Measurements from ENCODE around the gene SLC30A4. TPM values are rescaled to one million over a fixed set of nuclear protein-coding genes. Genes with fewer than 3 reads are reported as not detected.

The SLC30A4 gene
- total RNA-seq, 2 experiments from 2014 or later, result 2.1 to 2.3 TPM

GRCh38 chr15:45497261-45497660 is 25.3 kb downstream of the SLC30A4 start:
- H3K4me3 Mint-ChIP-seq, result no peak overlapping the region
- H3K36me3 Mint-ChIP-seq (ENCODE audit: low read depth), result no peaks in the 10 kb centered on the region
- DNase-seq (no peak), ATAC-seq (no peak)
- CTCF ChIA-PET, result interaction anchor here (0.6 kb wide), 1 partner anchor 108 kb away, joined by 3 read pairs; no protein-coding TSS in a partner anchor
- H3K27ac Mint-ChIP-seq, result no peak overlapping the region
- POLR2A ChIA-PET, result interaction anchor here (0.7 kb wide), 2 partner anchors 40 to 326 kb away, joined by 4 to 5 read pairs; no protein-coding TSS in a partner anchor
- H3K9me3 Mint-ChIP-seq (ENCODE audit: insufficient read depth), result no peaks in the 10 kb centered on the region
- H3K27me3 Mint-ChIP-seq (ENCODE audit: low read depth), result no peaks in the 10 kb centered on the region
- H3K4me1 Mint-ChIP-seq (ENCODE audit: low read depth), result no peaks in the 10 kb centered on the region

GRCh38 chr15:45496658-45497057 is 25.9 kb downstream of the SLC30A4 start:
- no peak overlapping the region for H3K27ac Mint-ChIP-seq

GRCh38 chr15:45495588-45495987 is 27.0 kb downstream of the SLC30A4 start:
- DNase-seq, result no peak
- CTCF ChIA-PET, result interaction anchor here (1.2 to 1.8 kb wide), 2 partner anchors 65 to 116 kb away, joined by 5 read pairs; no protein-coding TSS in a partner anchor
- H3K27me3 Mint-ChIP-seq (ENCODE audit: low read depth), result no peaks in the 10 kb centered on the region
- no peak for ATAC-seq
- no peak overlapping the region for H3K27ac Mint-ChIP-seq
- H3K36me3 Mint-ChIP-seq (ENCODE audit: low read depth), result no peaks in the 10 kb centered on the region
- no peak overlapping the region for H3K4me3 Mint-ChIP-seq
- POLR2A ChIA-PET, result no interaction called here
- no peaks in the 10 kb centered on the region for H3K9me3 Mint-ChIP-seq (ENCODE audit: insufficient read depth)
- no peaks in the 10 kb centered on the region for H3K4me1 Mint-ChIP-seq (ENCODE audit: low read depth)

More at GRCh38 chr15:45496658-45497057, 25.9 kb downstream of the SLC30A4 start:
- no peaks in the 10 kb centered on the region for H3K27me3 Mint-ChIP-seq (ENCODE audit: low read depth)
- H3K4me1 Mint-ChIP-seq (ENCODE audit: low read depth), result no peaks in the 10 kb centered on the region
- H3K4me3 Mint-ChIP-seq, result no peak overlapping the region
- ChIA-PET CTCF (interaction anchor here (1.2 kb wide), 1 partner anchor 66 kb away, joined by 5 read pairs; no protein-coding TSS in a partner anchor), POLR2A (interaction anchor here (0.7 kb wide), 2 partner anchors 39 to 326 kb away, joined by 4 to 5 read pairs; no protein-coding TSS in a partner anchor)
- DNase-seq, result no peak
- no peaks in the 10 kb centered on the region for H3K9me3 Mint-ChIP-seq (ENCODE audit: insufficient read depth)
- H3K36me3 Mint-ChIP-seq (ENCODE audit: low read depth), result no peaks in the 10 kb centered on the region
- ATAC-seq, result no peak

GRCh38 chr15:45489690-45490238 is 32.8 kb downstream of the SLC30A4 start:
- CTCF ChIA-PET, result interaction anchor here (1.3 to 1.4 kb wide), 2 partner anchors 31 to 59 kb away, joined by 3 read pairs; no protein-coding TSS in a partner anchor
- Mint-ChIP-seq H3K36me3 (ENCODE audit: low read depth) (no peaks in the 10 kb centered on the region), H3K4me1 (ENCODE audit: low read depth) (no peaks in the 10 kb centered on the region), H3K27ac (no peak overlapping the region), H3K9me3 (ENCODE audit: insufficient read depth) (no peaks in the 10 kb centered on the region), H3K4me3 (no peak overlapping the region), H3K27me3 (ENCODE audit: low read depth) (no peaks in the 10 kb centered on the region)
- DNase-seq (no peak), ATAC-seq (no peak)
- POLR2A ChIA-PET, result no interaction called here

- Mint-ChIP-seq H3K27me3 (ENCODE audit: low read depth) (no peaks in the 10 kb centered on the region), H3K36me3 (ENCODE audit: low read depth) (no peaks in the 10 kb centered on the region), H3K4me1 (ENCODE audit: low read depth) (no peaks in the 10 kb centered on the region), H3K27ac (no peak overlapping the region), H3K9me3 (ENCODE audit: insufficient read depth) (no peaks in the 10 kb centered on the region), H3K4me3 (no peak overlapping the region)
- DNase-seq (no peak), ATAC-seq (no peak)
- ChIA-PET CTCF (no interaction called here), POLR2A (no interaction called here)
Observed at GRCh38 chr15:45486317-45486716, 36.2 kb downstream of the SLC30A4 start.

GRCh38 chr15:45481135-45481534 is 41.4 kb downstream of the SLC30A4 start:
- H3K27ac Mint-ChIP-seq, result no peak overlapping the region
- POLR2A ChIA-PET, result no interaction called here
- no peaks in the 10 kb centered on the region for H3K4me1 Mint-ChIP-seq (ENCODE audit: low read depth)
- DNase-seq (no peak), ATAC-seq (no peak)
- CTCF ChIA-PET, result interaction anchor here (1.3 kb wide), 1 partner anchor 8 kb away, joined by 3 read pairs; no protein-coding TSS in a partner anchor
- H3K36me3 Mint-ChIP-seq (ENCODE audit: low read depth), result no peaks in the 10 kb centered on the region
- H3K4me3 Mint-ChIP-seq, result no peak overlapping the region
- H3K9me3 Mint-ChIP-seq (ENCODE audit: insufficient read depth), result no peaks in the 10 kb centered on the region
- no peaks in the 10 kb centered on the region for H3K27me3 Mint-ChIP-seq (ENCODE audit: low read depth)

- Mint-ChIP-seq H3K27me3 (ENCODE audit: low read depth) (peaks cover 7% of the 10 kb centered on the region), H3K9me3 (ENCODE audit: insufficient read depth) (no peaks in the 10 kb centered on the region), H3K27ac (no peak overlapping the region), H3K4me3 (no peak overlapping the region), H3K36me3 (ENCODE audit: low read depth) (no peaks in the 10 kb centered on the region), H3K4me1 (ENCODE audit: low read depth) (no peaks in the 10 kb centered on the region)
- POLR2A ChIA-PET, result no interaction called here
- DNase-seq (no peak), ATAC-seq (no peak)
- CTCF ChIA-PET, result interaction anchor here (1.7 kb wide), 1 partner anchor 138 kb away, joined by 3 read pairs; no protein-coding TSS in a partner anchor
Observed at GRCh38 chr15:45476410-45476809, 46.1 kb downstream of the SLC30A4 start.

GRCh38 chr15:45474799-45475198 is 47.8 kb downstream of the SLC30A4 start:
- no peaks in the 10 kb centered on the region for H3K9me3 Mint-ChIP-seq (ENCODE audit: insufficient read depth)
- DNase-seq (no peak), ATAC-seq (no peak)
- no peaks in the 10 kb centered on the region for H3K36me3 Mint-ChIP-seq (ENCODE audit: low read depth)
- no peak overlapping the region for H3K27ac Mint-ChIP-seq
- H3K4me1 Mint-ChIP-seq (ENCODE audit: low read depth), result no peaks in the 10 kb centered on the region
- ChIA-PET CTCF (interaction anchor here (0.9 to 1.2 kb wide), 2 partner anchors 41 to 60 kb away, joined by 3 read pairs; no protein-coding TSS in a partner anchor), POLR2A (no interaction called here)
- no peak overlapping the region for H3K4me3 Mint-ChIP-seq
- peaks cover 7% of the 10 kb centered on the region for H3K27me3 Mint-ChIP-seq (ENCODE audit: low read depth)

- no peaks in the 10 kb centered on the region for H3K4me1 Mint-ChIP-seq (ENCODE audit: low read depth)
- H3K36me3 Mint-ChIP-seq (ENCODE audit: low read depth), result no peaks in the 10 kb centered on the region
- CTCF ChIA-PET, result interaction anchor here (0.8 to 1.1 kb wide), 3 partner anchors 8 to 15 kb away, joined by 3 read pairs; no protein-coding TSS in a partner anchor
- DNase-seq, result no peak
- H3K27ac Mint-ChIP-seq, result no peak overlapping the region
- no peak overlapping the region for H3K4me3 Mint-ChIP-seq
- ATAC-seq, result no peak
- H3K9me3 Mint-ChIP-seq (ENCODE audit: insufficient read depth), result no peaks in the 10 kb centered on the region
- POLR2A ChIA-PET, result no interaction called here
- H3K27me3 Mint-ChIP-seq (ENCODE audit: low read depth), result peaks cover 16% of the 10 kb centered on the region
Observed at GRCh38 chr15:45473068-45473467, 49.5 kb downstream of the SLC30A4 start.

GRCh38 chr15:45471151-45471550 is 51.4 kb downstream of the SLC30A4 start:
- no peak for ATAC-seq
- H3K36me3 Mint-ChIP-seq (ENCODE audit: low read depth), result no peaks in the 10 kb centered on the region
- CTCF ChIA-PET, result no interaction called here
- POLR2A ChIA-PET, result no interaction called here
- H3K27me3 Mint-ChIP-seq (ENCODE audit: low read depth), result peaks cover 19% of the 10 kb centered on the region
- H3K4me3 Mint-ChIP-seq, result no peak overlapping the region
- no peaks in the 10 kb centered on the region for H3K9me3 Mint-ChIP-seq (ENCODE audit: insufficient read depth)
- no peak overlapping the region for H3K27ac Mint-ChIP-seq
- H3K4me1 Mint-ChIP-seq (ENCODE audit: low read depth), result no peaks in the 10 kb centered on the region
- DNase-seq, result peak; percentile 9

- DNase-seq (peak; percentile 10), ATAC-seq (no peak)
- Mint-ChIP-seq H3K9me3 (ENCODE audit: insufficient read depth) (no peaks in the 10 kb centered on the region), H3K36me3 (ENCODE audit: low read depth) (no peaks in the 10 kb centered on the region), H3K27ac (no peak overlapping the region), H3K4me1 (ENCODE audit: low read depth) (no peaks in the 10 kb centered on the region), H3K4me3 (no peak overlapping the region), H3K27me3 (ENCODE audit: low read depth) (peaks cover 19% of the 10 kb centered on the region)
- ChIA-PET CTCF (interaction anchor here (2.5 kb wide), 1 partner anchor 12 kb away, joined by 14 read pairs; no protein-coding TSS in a partner anchor), POLR2A (no interaction called here)
Observed at GRCh38 chr15:45469441-45469840, 53.1 kb downstream of the SLC30A4 start.

- peaks cover 2% of the 10 kb centered on the region for H3K36me3 Mint-ChIP-seq (ENCODE audit: low read depth)
- peaks cover 4% of the 10 kb centered on the region for H3K9me3 Mint-ChIP-seq (ENCODE audit: insufficient read depth)
- no peak overlapping the region for H3K27ac Mint-ChIP-seq
- ChIA-PET POLR2A (no interaction called here), CTCF (interaction anchor here (0.7 to 2.5 kb wide), 2 partner anchors 11 to 143 kb away, joined by 3 to 14 read pairs; no protein-coding TSS in a partner anchor)
- peaks cover 19% of the 10 kb centered on the region for H3K27me3 Mint-ChIP-seq (ENCODE audit: low read depth)
- DNase-seq (peak; percentile 17), ATAC-seq (no peak)
- H3K4me3 Mint-ChIP-seq, result no peak overlapping the region
- no peaks in the 10 kb centered on the region for H3K4me1 Mint-ChIP-seq (ENCODE audit: low read depth)
Observed at GRCh38 chr15:45469027-45469426, 53.5 kb downstream of the SLC30A4 start.
